NCI-H1092 treated with DMSO at 0.1 percent for 48 hours (cell line): ENCODE results near the gene LMO1.

Source experiments
- DNase-seq: peaks from one replicate; lab custom pipeline; 2025; lab: John Stamatoyannopoulos, UW

The LMO1 gene

GRCh38 chr11:8288166-8288772, 24.6 kb upstream of the LMO1 start:
- DNase-seq = no peak

- DNase-seq = no peak
These were observed 24.0 kb upstream of the LMO1 start for GRCh38 chr11:8287703-8288102.

GRCh38 chr11:8287297-8287696, 23.6 kb upstream of the LMO1 start:
- no peak for DNase-seq

- no peak for DNase-seq
These were observed 23.2 kb upstream of the LMO1 start for GRCh38 chr11:8286886-8287285.

GRCh38 chr11:8285796-8286195, 22.1 kb upstream of the LMO1 start:
- no peak for DNase-seq

- no peak for DNase-seq
These were observed 21.6 kb upstream of the LMO1 start for GRCh38 chr11:8285228-8285627.

- peak; percentile 58 for DNase-seq
These were observed 20.0 kb upstream of the LMO1 start for GRCh38 chr11:8283465-8284230.

GRCh38 chr11:8283100-8283464, 19.4 kb upstream of the LMO1 start:
- DNase-seq = no peak

GRCh38 chr11:8282631-8283030, 19.0 kb upstream of the LMO1 start:
- no peak for DNase-seq

- no peak for DNase-seq
These were observed 17.6 kb upstream of the LMO1 start for GRCh38 chr11:8281266-8281665.

- no peak for DNase-seq
These were observed 14.0 kb upstream of the LMO1 start for GRCh38 chr11:8277691-8278090.

GRCh38 chr11:8276528-8276927, 12.8 kb upstream of the LMO1 start:
- no peak for DNase-seq

GRCh38 chr11:8273287-8273686, 9.6 kb upstream of the LMO1 start:
- no peak for DNase-seq

DNA sequence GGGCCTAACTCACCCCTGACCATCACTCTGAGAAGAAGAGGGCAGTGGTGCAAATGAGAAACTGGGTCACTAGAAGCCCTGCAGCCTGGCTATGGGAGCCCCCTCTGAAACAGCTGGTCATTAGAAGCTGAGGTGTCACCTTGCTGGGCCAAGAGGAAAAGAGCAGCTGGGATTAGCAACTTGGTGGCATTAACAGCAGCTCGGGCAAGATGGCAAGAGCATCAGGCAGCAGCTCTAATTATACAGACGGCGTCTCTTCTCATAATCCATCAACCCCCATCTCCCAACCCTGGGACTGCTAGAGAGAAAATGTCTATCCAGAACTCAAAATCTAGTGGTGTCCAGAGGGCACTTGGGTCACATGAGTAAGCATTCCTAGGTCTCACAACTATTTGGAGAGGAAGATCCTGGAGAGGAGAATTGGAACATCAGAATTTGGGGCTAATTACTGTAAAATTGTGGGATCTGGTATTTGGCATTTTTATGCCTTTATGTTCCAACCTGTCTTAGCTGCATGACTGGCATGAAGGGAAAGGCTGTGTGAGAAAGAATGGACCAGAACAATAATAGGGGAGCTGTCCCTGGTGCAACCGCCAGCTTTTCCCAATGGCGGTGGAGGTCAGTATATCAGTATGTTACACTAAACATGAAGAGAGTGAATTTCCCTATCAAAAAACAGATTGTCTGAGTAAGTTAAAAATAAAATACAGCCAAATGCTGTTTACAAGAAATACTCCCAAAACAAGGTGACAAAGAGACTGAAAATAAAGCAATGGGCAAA, 7.6 kb upstream of the LMO1 start:
- no peak for DNase-seq

DNA sequence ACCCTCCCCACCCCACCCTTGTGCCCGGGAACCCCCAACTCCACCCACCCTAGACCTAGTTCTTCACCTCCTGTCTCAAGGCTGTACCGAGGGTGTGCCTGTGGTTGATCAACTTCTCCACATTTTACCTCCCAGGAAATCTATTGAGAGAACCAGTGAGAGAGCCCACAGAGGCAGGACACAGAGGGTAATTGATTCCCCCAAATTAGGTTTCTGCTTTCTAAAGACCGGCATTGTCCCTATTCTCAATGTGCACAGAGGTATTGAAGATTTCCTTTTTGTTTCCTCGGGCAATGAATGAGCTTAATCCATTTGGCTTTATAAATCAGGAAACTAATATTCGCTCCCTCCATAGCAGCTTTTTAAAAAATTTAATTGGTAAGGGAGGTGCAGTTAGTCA, 6.0 kb upstream of the LMO1 start:
- no peak for DNase-seq

DNA sequence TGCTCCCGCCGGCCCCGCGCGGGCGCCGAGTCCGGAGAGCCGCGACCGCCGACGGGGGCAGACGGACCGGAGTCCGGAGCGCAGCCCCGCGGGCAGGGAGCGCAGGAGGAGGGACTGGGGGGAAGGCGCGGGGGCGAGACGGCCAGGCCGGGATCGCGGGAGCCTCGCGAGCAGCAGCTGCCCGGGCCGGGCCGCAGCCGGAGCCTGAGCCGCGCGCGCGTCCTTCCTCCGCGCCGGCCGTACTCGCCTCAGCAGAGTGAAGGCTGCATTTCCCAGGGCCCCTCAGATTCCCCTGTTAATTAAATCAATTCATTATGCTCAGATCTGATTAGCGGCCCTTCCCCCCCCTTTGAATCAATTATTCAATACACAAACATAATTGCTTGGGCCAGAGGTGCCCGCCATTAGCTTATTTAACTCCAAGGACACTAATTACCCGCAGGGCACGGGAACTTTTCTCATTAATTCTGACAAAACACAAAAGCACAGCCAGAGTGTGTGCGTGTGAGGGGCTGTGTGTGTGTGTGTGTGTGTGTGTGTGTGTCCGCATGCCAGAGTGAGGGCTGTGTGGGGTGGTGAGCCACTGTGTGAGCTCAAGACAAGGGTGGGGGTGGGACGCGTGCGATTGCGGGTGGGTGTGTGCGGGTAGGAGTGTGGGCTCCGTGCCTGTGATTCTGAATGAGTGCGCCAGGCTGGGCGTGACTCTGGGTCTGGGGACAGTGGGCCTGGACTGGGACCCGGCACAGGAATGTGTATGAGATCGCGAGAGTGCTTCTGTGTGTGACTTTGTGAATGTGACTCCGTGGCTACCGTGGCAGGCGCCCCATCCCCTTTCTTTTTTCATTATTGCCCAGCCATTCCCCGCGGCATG, 5.1 kb upstream of the LMO1 start:
- no peak for DNase-seq

DNA sequence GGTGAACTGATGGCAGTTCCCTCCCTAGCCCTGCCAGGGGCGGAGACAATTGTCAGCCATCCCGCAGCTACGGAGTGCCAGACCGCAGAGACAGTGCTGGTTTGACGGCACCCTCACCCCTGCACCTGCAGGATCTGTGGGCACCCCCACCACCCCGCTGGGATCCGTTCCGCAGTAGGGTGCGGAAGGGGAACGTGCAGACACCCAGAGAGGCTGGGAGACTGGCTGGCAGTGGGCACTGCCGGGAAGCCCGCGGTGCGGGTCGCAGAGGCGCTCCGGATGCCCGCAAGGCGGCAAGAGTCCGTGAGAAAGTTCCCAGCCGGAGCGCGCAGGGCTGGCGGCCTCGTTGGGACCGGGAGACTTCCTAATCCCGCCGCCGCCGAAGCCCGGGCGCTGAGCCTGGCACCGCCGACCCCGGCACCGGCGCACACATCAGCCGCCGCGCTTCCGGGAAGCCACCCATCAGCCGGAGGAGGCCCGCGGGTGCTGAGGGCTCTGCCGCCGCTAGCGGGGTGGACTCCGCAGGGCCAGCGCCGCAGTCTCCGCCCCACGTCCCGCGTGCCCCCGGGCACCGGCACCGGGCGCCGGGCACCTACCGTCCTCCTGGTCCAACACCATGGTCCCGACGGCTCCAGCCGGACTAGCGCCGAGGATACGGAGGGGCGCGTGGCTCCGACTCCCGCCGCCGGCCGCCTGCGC, 4.3 kb upstream of the LMO1 start:
- peak; percentile 41 for DNase-seq

DNA sequence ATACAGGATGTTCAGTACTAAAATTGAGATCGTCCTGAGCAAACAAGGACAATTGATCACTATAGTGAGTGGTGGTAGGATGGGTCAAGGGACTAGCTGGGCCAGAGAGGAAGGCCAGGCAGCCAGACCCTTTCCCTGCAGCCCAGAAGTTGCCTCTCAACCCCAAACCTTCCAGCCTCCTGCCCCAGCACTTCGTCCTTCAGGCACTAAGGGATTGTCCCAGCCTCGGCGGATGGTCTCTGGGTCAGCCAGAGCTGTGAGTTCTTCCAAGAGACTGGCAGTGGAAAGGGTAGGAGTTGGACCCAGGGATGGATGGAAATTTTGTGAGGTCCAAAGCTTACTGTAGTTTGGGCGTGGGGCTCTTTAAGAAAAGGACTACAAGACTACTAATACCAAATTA, 3.6 kb upstream of the LMO1 start:
- no peak for DNase-seq

DNA sequence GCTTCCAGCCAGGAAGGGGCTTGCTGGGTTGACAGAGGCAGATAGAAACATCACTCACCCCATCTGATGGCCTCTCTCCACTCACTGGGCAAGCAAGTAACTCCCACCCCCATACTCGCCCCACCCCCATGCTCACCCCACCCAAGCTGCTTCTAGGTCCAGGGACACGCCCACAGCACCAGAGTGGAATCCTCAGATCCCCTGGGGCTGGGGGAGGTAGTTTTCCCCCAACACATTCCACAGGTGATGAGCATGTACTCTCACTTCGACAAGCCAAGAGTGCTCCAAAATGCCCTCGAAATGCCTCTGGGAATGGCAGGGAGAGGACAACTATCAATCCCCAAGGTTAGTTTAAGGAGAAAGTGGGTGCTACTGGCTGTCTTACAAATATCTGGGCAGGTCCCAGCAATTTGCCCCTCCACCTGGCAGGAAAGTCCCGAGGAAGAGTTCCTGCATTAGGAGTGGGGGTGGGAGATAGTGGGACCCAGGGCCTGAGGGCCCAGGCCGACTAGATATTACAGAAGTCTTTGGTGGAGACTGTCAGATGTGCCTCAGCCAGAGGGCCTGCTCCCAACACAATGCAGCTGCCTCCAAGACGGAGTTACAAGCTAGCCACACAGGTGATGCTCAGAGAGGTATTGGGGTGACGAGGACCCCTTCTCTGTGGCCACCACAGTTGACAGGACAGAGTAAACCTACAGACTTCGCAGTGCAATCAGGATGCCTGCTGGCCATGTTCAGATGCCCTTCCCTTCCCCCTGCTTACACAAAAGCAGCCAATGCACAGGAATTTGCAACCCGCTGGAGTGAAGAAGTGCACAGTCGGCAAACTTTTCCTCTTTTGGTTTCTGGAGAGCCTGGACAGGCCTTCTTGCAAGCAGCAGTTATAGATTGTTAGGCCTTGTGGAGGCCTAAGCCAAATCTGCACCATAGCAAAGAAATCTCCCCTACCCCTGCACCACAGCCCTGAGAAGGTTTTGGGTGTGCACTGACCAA, 2.9 kb upstream of the LMO1 start:
- no peak for DNase-seq

- DNase-seq = no peak
These were observed 2.1 kb upstream of the LMO1 start for GRCh38 chr11:8265681-8266241.
